HEK293 (cell line): ENCODE results near the gene PRSS53.
A peak's percentile ranks its signal among the peaks of the same experiment; 100 is the strongest.

Source experiments
- ZNF121 ChIP-seq: fragments of 450-650 bp; formaldehyde crosslinking; IDR thresholded peaks from 2 replicates; pipeline ENCODE4 v1.5.1; 2016; ENCODE audit warnings: missing biosample characterization, missing genetic modification characterization
- ZNF324 ChIP-seq: fragments of 450-650 bp; formaldehyde crosslinking; IDR thresholded peaks from 2 replicates; pipeline ENCODE4 v1.5.1; 2016; ENCODE audit warnings: missing biosample characterization, missing genetic modification characterization
- ZNF585B ChIP-seq: fragments of 450-650 bp; formaldehyde crosslinking; IDR thresholded peaks from 2 replicates; pipeline ENCODE4 v1.5.1; 2016; ENCODE audit warnings: missing biosample characterization, missing genetic modification characterization
- ZNF600 ChIP-seq: fragments of 450-650 bp; formaldehyde crosslinking; IDR thresholded peaks from 2 replicates; pipeline ENCODE4 v1.5.1; 2016; ENCODE audit warnings: missing biosample characterization, missing genetic modification characterization
- ZNF677 ChIP-seq: fragments of 450-650 bp; IDR thresholded peaks from 2 replicates; pipeline ENCODE4 v1.5.0; 2018; ENCODE audit warnings: missing biosample characterization, mild to moderate bottlenecking, missing genetic modification characterization, moderate library complexity
- ZNF768 ChIP-seq: fragments of 450-650 bp; formaldehyde crosslinking; IDR thresholded peaks from 2 replicates; pipeline ENCODE4 v1.5.1; 2018; ENCODE audit warnings: missing biosample characterization, mild to moderate bottlenecking, missing genetic modification characterization
- TF ChIP-seq, protein P1 (sequence below): fragments of 450-650 bp; formaldehyde crosslinking; optimal IDR thresholded peaks from 2 replicates; pipeline ENCODE3; 2016; ENCODE audit warnings: missing biosample characterization, mild to moderate bottlenecking, missing genetic modification characterization
- TF ChIP-seq, protein P2 (sequence below): fragments of 450-650 bp; formaldehyde crosslinking; IDR thresholded peaks from 2 replicates; pipeline ENCODE4 v1.5.1; 2016; ENCODE audit warnings: missing biosample characterization, missing genetic modification characterization
- TF ChIP-seq, protein P3 (sequence below): fragments of 450-650 bp; IDR thresholded peaks from 2 replicates; pipeline ENCODE4 v1.5.1; 2018; ENCODE audit warnings: missing biosample characterization, missing genetic modification characterization
- TF ChIP-seq, protein P4 (sequence below): fragments of 450-650 bp; formaldehyde crosslinking; IDR thresholded peaks from 2 replicates; pipeline ENCODE4 v1.5.1; 2016; ENCODE audit warnings: missing biosample characterization, missing genetic modification characterization

DNA sequence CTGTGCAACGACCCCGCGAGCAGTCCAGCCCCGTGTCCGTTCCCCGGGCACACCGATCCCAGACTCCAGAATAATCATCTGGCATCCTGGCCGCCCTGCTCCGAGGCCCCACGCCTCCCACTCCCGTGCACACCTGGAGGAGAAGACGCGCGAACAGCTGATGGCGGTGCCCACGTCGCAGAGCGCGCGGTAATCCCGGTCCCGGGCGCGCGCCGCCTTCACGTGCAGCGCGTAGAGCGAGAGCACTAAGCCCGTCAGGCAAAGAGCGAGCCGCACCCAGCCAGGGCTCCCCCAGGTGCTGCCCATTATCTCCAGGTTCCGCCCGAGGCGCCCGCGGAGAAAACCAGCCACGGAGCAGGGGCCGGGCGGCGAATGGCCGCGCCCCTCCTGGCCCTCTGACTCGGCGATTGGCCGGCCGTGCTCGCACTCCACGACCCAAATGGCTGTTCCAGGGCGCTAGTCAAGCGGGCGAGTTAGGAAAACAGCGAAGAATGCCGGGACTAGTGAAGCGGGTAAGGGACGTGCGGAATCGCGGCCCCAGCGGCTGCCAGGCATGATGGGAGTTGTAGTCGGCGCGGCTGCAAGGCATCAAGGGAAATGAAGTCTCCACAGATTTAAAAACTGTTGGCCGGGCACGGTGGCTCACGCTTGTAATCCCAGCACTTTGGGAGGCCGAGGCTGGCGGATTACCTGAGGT, 5.8 kb upstream of the PRSS53 start, which contains the start of gene VKORC1:
- TF ChIP-seq, protein P1, sequence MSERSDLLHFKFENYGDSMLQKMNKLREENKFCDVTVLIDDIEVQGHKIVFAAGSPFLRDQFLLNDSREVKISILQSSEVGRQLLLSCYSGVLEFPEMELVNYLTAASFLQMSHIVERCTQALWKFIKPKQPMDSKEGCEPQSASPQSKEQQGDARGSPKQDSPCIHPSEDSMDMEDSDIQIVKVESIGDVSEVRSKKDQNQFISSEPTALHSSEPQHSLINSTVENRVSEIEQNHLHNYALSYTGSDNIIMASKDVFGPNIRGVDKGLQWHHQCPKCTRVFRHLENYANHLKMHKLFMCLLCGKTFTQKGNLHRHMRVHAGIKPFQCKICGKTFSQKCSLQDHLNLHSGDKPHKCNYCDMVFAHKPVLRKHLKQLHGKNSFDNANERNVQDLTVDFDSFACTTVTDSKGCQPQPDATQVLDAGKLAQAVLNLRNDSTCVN (tag by site-specific recombination) = peak; percentile 99
- TF ChIP-seq, protein P2, sequence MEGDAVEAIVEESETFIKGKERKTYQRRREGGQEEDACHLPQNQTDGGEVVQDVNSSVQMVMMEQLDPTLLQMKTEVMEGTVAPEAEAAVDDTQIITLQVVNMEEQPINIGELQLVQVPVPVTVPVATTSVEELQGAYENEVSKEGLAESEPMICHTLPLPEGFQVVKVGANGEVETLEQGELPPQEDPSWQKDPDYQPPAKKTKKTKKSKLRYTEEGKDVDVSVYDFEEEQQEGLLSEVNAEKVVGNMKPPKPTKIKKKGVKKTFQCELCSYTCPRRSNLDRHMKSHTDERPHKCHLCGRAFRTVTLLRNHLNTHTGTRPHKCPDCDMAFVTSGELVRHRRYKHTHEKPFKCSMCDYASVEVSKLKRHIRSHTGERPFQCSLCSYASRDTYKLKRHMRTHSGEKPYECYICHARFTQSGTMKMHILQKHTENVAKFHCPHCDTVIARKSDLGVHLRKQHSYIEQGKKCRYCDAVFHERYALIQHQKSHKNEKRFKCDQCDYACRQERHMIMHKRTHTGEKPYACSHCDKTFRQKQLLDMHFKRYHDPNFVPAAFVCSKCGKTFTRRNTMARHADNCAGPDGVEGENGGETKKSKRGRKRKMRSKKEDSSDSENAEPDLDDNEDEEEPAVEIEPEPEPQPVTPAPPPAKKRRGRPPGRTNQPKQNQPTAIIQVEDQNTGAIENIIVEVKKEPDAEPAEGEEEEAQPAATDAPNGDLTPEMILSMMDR (tag by site-specific recombination) = no peak
- TF ChIP-seq, protein P3, sequence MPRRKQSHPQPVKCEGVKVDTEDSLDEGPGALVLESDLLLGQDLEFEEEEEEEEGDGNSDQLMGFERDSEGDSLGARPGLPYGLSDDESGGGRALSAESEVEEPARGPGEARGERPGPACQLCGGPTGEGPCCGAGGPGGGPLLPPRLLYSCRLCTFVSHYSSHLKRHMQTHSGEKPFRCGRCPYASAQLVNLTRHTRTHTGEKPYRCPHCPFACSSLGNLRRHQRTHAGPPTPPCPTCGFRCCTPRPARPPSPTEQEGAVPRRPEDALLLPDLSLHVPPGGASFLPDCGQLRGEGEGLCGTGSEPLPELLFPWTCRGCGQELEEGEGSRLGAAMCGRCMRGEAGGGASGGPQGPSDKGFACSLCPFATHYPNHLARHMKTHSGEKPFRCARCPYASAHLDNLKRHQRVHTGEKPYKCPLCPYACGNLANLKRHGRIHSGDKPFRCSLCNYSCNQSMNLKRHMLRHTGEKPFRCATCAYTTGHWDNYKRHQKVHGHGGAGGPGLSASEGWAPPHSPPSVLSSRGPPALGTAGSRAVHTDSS (tag by site-specific recombination) = no peak
- 0 out of 2 replicates have a peak, but pooled peaks have one; percentile 53 for TF ChIP-seq ZNF600
- TF ChIP-seq ZNF585B (tag by site-specific recombination) = no peak
- no peak for TF ChIP-seq ZNF677 (tag by site-specific recombination)
- TF ChIP-seq ZNF324 = peak; percentile 43; the same call in 1 of the 2 replicates
- no peak for TF ChIP-seq ZNF121 (tag by site-specific recombination)
- no peak for TF ChIP-seq ZNF768 (tag by site-specific recombination)
- TF ChIP-seq, protein P4, sequence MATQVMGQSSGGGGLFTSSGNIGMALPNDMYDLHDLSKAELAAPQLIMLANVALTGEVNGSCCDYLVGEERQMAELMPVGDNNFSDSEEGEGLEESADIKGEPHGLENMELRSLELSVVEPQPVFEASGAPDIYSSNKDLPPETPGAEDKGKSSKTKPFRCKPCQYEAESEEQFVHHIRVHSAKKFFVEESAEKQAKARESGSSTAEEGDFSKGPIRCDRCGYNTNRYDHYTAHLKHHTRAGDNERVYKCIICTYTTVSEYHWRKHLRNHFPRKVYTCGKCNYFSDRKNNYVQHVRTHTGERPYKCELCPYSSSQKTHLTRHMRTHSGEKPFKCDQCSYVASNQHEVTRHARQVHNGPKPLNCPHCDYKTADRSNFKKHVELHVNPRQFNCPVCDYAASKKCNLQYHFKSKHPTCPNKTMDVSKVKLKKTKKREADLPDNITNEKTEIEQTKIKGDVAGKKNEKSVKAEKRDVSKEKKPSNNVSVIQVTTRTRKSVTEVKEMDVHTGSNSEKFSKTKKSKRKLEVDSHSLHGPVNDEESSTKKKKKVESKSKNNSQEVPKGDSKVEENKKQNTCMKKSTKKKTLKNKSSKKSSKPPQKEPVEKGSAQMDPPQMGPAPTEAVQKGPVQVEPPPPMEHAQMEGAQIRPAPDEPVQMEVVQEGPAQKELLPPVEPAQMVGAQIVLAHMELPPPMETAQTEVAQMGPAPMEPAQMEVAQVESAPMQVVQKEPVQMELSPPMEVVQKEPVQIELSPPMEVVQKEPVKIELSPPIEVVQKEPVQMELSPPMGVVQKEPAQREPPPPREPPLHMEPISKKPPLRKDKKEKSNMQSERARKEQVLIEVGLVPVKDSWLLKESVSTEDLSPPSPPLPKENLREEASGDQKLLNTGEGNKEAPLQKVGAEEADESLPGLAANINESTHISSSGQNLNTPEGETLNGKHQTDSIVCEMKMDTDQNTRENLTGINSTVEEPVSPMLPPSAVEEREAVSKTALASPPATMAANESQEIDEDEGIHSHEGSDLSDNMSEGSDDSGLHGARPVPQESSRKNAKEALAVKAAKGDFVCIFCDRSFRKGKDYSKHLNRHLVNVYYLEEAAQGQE = peak; percentile 34; the same call in 1 of the 2 replicates
